OCI-LY7 (cell line): ENCODE data around the gene CLMN. TPM values are rescaled to one million over a fixed set of nuclear protein-coding genes. Genes with fewer than 3 reads are reported as not detected.
A peak's percentile ranks its signal among the peaks of the same experiment; 100 is the strongest.

Experiments used
- BruUV-seq: library from RNA; stranded (reverse); fragments of 400-500 nt; replicated peaks from 2 replicates; lab custom pipeline; 2021; lab: Mats Ljungman, UMichigan
- CTCF ChIA-PET: fragments of 300-600 bp; sonication (Branson Sonifier 250); formaldehyde crosslinking; loops from one replicate; lab custom pipeline; 2022; ENCODE audit warnings: antibody characterized with exemption; ENCODE audit not compliant: unreplicated experiment; lab: Charles Lee
- POLR2A ChIA-PET: fragments of 300-600 bp; sonication (Branson Sonifier 250); formaldehyde crosslinking; loops from one replicate; lab custom pipeline; 2022; ENCODE audit warnings: antibody characterized with exemption; lab: Charles Lee
- DNase-seq: peaks from one replicate; pipeline ENCODE4 v3.0.0-alpha.2; 2015; ENCODE audit warnings: low spot score
- H2AFZ ChIP-seq: fragments of 200-600 bp; sonication (generic), shearing (Covaris generic); 2 replicates; pipeline ENCODE4 v1.6.1; 2014; ENCODE audit warnings: mild to moderate bottlenecking, antibody characterized with exemption, low read length, moderate library complexity
- H3K27ac ChIP-seq: fragments of 200-600 bp; sonication (generic); 2 replicates; pipeline ENCODE4 v1.5.1; 2014; ENCODE audit warnings: mixed run types, low read depth, mild to moderate bottlenecking, moderate library complexity, low read length, inconsistent platforms; ENCODE audit not compliant: poor library complexity, severe bottlenecking
- H3K36me3 ChIP-seq: fragments of 200-600 bp; sonication (generic); 2 replicates; pipeline ENCODE4 v1.6.1; 2014; ENCODE audit warnings: mild to moderate bottlenecking, antibody characterized with exemption, low read length, moderate library complexity, mixed read lengths; ENCODE audit not compliant: insufficient read depth
- H3K4me1 ChIP-seq: fragments of 200-600 bp; sonication (generic); 2 replicates; pipeline ENCODE4 v1.5.1; 2014; ENCODE audit warnings: mild to moderate bottlenecking, low read length; ENCODE audit not compliant: insufficient read depth, poor library complexity, severe bottlenecking
- H3K4me2 ChIP-seq: fragments of 200-600 bp; sonication (generic); 2 replicates; pipeline ENCODE4 v1.6.1; 2014; ENCODE audit warnings: mild to moderate bottlenecking, low read length
- H3K4me3 ChIP-seq: fragments of 200-600 bp; sonication (generic); 2 replicates; pipeline ENCODE4 v1.5.1; 2014; ENCODE audit warnings: mild to moderate bottlenecking, low read depth, low read length; ENCODE audit not compliant: poor library complexity, severe bottlenecking
- H3K79me2 ChIP-seq: fragments of 200-600 bp; sonication (generic); 2 replicates; pipeline ENCODE4 v1.6.1; 2016; ENCODE audit warnings: low read depth, mild to moderate bottlenecking, low read length, moderate library complexity, mixed read lengths; ENCODE audit not compliant: insufficient read depth
- H3K9me2 ChIP-seq: fragments of 200-600 bp; sonication (generic); 2 replicates; pipeline ENCODE4 v1.6.1; 2016; ENCODE audit warnings: mild to moderate bottlenecking, low read length, mixed read lengths; ENCODE audit not compliant: insufficient read depth
- H3K9me3 ChIP-seq: fragments of 200-600 bp; sonication (generic); 2 replicates; pipeline ENCODE4 v1.6.1; 2014; ENCODE audit warnings: mild to moderate bottlenecking, mixed run types, low read length, mixed read lengths
- H4K20me1 ChIP-seq: fragments of 200-600 bp; sonication (generic); 2 replicates; pipeline ENCODE4 v1.6.1; 2014; ENCODE audit warnings: mild to moderate bottlenecking, antibody characterized with exemption, low read length, moderate library complexity, mixed read lengths; ENCODE audit not compliant: insufficient read depth
- EZH2phosphoT487 ChIP-seq: fragments of 200-600 bp; sonication (generic); IDR thresholded peaks from 2 replicates; pipeline ENCODE4 v1.6.1; 2018; ENCODE audit warnings: low read depth, borderline replicate concordance, mild to moderate bottlenecking, mixed run types, antibody characterized with exemption, low read length, moderate library complexity, mixed read lengths
- intact Hi-C: fragments of 100-400 bp; cut with micrococcal nuclease; formaldehyde crosslinking; loops from one replicate; pipeline ENCODE4 v1.10.0; 2022; ENCODE audit not compliant: unreplicated experiment
- total RNA-seq, 2 experiments: library from RNA; depleted of rRNA in 1 of 2; stranded (reverse); fragments of >200 nt in 1 of 2; shearing (Covaris generic) in 1 of 2; gene quantifications; 2 replicates each; pipeline ENCODE4 v1.2.3, GENCODE V29; 2014 to 2022
- TF ChIP-seq, protein P1 (sequence below): fragments of 200-600 bp; sonication (generic); conservative IDR thresholded peaks from 2 replicates; pipeline ENCODE4 v1.5.1; 2014; ENCODE audit warnings: mild to moderate bottlenecking, antibody characterized with exemption, low read length, moderate library complexity, mixed read lengths

CLMN gene
- total RNA-seq, 2 experiments from 2014 or later: 6.8 to 12.0 TPM

- Histone ChIP-seq H3K4me2 (no peak overlapping the region), H4K20me1 (no peaks in the 10 kb centered on the region), H3K4me3 (no peak overlapping the region), H3K79me2 (no peaks in the 10 kb centered on the region), H3K9me3 (no peaks in the 10 kb centered on the region), H3K27ac (no peak overlapping the region), H3K9me2 (no peaks in the 10 kb centered on the region), H3K4me1 (peaks cover 66% of the 10 kb centered on the region), H2AFZ (peak overlapping the region; percentile 16; the same call in 1 of the 2 replicates), H3K36me3 (no peaks in the 10 kb centered on the region)
- ChIA-PET POLR2A (interaction anchor here (0.6 to 1.2 kb wide), 3 partner anchors 9 to 163 kb away, joined by 3 to 4 read pairs (median 3); no protein-coding TSS in a partner anchor), CTCF (no interaction called here)
- TF ChIP-seq, protein P1, sequence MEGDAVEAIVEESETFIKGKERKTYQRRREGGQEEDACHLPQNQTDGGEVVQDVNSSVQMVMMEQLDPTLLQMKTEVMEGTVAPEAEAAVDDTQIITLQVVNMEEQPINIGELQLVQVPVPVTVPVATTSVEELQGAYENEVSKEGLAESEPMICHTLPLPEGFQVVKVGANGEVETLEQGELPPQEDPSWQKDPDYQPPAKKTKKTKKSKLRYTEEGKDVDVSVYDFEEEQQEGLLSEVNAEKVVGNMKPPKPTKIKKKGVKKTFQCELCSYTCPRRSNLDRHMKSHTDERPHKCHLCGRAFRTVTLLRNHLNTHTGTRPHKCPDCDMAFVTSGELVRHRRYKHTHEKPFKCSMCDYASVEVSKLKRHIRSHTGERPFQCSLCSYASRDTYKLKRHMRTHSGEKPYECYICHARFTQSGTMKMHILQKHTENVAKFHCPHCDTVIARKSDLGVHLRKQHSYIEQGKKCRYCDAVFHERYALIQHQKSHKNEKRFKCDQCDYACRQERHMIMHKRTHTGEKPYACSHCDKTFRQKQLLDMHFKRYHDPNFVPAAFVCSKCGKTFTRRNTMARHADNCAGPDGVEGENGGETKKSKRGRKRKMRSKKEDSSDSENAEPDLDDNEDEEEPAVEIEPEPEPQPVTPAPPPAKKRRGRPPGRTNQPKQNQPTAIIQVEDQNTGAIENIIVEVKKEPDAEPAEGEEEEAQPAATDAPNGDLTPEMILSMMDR: no peak
- no peak for TF ChIP-seq EZH2phosphoT487
- peak; percentile 21 for DNase-seq
- no TSS peak for BruUV-seq
- intact Hi-C loops: loop anchor here (10.0 kb wide), 1 partner anchor 107 kb away; the partner anchor contains the start of gene DICER1
Observed at GRCh38 chr14:95261616-95262510, 57.8 kb downstream of the CLMN start.

DNA sequence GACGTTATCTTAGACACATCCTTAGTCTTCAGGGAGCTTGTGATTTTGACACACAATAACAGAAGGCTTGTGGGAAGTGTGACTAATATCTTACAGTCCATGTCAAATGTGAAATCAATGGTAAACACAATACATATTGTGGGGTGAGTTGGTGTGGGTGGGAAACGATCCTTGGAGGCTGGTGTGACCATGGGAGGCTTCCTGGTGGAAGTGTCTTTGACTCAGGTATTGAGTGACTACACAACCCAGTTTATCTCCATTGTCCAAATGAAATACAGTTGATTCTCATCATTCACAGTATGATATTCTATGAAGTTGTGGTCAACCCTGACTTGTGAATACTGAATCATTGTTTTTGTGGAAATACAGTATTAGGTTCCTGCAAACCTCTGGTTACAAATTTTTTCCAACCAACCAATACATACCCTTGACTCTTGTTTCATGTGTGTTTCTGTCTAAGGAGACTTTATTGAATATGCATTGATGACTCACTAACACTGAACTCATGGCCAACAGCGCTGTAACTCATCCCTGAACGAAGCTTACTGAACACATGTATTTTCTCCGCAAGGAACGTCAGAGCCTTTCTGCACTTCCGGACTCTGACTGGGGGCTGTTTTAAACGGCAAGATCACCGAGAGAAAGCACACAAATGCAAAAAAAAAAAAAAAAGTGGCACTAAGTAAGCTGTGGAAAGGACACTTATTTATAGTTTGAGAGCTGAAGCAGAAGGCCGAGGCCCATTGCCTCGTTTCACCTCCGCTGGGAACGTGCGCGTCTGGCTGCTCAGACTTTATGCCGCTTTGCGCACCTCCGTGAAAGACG is 59.0 kb downstream of the CLMN start:
- Histone ChIP-seq H3K9me2 (no peaks in the 10 kb centered on the region), H3K4me2 (no peak overlapping the region), H2AFZ (no peak overlapping the region), H4K20me1 (no peaks in the 10 kb centered on the region), H3K4me3 (no peak overlapping the region), H3K4me1 (peaks cover 61% of the 10 kb centered on the region), H3K27ac (no peak overlapping the region), H3K36me3 (no peaks in the 10 kb centered on the region), H3K79me2 (no peaks in the 10 kb centered on the region), H3K9me3 (no peaks in the 10 kb centered on the region)
- CTCF ChIA-PET: no interaction called here
- BruUV-seq: no TSS peak
- no peak for DNase-seq
- TF ChIP-seq, protein P1: no peak
- TF ChIP-seq EZH2phosphoT487: no peak
- intact Hi-C loops: loop anchor here (10.0 kb wide), 1 partner anchor 106 kb away; the partner anchor contains the start of gene DICER1
- POLR2A ChIA-PET: interaction anchor here (0.6 to 0.7 kb wide), 2 partner anchors 161 to 289 kb away, joined by 3 to 4 read pairs; no protein-coding TSS in a partner anchor
